Retinal pigment epithelial cell (primary cell): ENCODE results near the gene SDF2L1.
"Not testable (repeated sequence)": the region's sequence is repeated elsewhere in the genome, so short reads cannot be mapped to it uniquely, and the experiment has no call there.

ENCODE experiments used
- DNase-seq: peaks from one replicate; pipeline ENCODE4 v3.0.0-alpha.2; 2010; ENCODE audit warnings: low read depth
- H3K4me3 ChIP-seq: 2 replicates; pipeline ENCODE4 v1.5.1; 2011; ENCODE audit warnings: mild to moderate bottlenecking, low read length, control low read depth, moderate library complexity
- TF ChIP-seq, protein P1 (sequence below): conservative IDR thresholded peaks from 2 replicates; pipeline ENCODE4 v1.5.1; 2011; ENCODE audit warnings: low read depth, low read length, control low read depth, inconsistent platforms

The SDF2L1 gene

DNA sequence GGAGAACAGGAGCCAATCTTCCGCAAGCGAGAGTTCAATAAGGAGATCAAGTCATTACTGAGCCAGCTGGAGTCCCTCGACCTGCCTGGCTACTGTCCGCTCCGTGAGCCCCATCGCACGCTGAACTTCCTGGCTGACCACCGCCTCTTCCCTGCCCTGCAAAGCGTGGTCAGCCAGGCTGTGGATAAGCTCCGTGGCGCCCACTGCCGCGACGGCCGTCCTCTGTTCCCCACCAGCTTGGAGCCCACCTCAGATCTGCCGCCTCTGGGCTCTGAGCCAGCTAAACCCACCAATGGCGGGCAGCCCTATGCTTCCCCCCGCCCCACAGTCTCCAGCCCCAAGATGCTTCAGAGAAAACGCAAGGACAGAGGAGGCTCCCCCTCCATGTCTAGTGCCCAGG, 7.3 kb upstream of the SDF2L1 start:
- DNase-seq: no peak
- TF ChIP-seq, protein P1, sequence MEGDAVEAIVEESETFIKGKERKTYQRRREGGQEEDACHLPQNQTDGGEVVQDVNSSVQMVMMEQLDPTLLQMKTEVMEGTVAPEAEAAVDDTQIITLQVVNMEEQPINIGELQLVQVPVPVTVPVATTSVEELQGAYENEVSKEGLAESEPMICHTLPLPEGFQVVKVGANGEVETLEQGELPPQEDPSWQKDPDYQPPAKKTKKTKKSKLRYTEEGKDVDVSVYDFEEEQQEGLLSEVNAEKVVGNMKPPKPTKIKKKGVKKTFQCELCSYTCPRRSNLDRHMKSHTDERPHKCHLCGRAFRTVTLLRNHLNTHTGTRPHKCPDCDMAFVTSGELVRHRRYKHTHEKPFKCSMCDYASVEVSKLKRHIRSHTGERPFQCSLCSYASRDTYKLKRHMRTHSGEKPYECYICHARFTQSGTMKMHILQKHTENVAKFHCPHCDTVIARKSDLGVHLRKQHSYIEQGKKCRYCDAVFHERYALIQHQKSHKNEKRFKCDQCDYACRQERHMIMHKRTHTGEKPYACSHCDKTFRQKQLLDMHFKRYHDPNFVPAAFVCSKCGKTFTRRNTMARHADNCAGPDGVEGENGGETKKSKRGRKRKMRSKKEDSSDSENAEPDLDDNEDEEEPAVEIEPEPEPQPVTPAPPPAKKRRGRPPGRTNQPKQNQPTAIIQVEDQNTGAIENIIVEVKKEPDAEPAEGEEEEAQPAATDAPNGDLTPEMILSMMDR: no peak
- no peak overlapping the region for H3K4me3 ChIP-seq

- no peak overlapping the region for H3K4me3 ChIP-seq
- TF ChIP-seq, protein P1: no peak
- no peak for DNase-seq
These were observed 6.2 kb upstream of the SDF2L1 start for GRCh38 chr22:21635771-21636510.

DNA sequence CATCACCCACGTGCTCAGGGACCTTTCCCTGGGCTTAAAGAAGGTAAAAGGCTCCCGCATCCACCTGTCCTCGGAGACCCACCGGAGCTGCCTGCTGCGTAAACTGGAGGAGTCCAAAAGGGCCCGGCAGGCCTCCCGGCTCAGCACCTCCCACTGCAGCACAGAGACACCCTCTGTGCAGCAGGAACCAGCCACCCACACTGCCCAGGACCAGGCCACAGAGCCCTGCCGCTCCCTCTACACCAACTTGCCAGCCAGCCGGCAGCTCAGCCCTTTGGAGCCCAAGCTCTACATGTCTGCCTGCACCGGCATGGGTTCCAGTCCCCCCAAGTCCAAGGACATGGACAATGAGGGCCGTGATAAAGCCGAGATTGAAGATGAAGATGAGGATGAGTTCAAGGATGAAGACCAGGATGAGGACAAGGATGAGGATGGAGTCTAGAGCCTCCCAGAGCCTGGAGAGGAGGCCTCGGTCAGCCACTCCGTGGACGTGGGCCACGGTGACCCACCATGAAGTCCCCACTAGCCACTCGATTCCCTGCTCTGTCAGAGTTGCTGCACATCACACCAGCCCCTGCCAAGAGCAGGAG, 5.4 kb upstream of the SDF2L1 start:
- no peak for DNase-seq
- no peak overlapping the region for H3K4me3 ChIP-seq
- TF ChIP-seq, protein P1: no peak

DNA sequence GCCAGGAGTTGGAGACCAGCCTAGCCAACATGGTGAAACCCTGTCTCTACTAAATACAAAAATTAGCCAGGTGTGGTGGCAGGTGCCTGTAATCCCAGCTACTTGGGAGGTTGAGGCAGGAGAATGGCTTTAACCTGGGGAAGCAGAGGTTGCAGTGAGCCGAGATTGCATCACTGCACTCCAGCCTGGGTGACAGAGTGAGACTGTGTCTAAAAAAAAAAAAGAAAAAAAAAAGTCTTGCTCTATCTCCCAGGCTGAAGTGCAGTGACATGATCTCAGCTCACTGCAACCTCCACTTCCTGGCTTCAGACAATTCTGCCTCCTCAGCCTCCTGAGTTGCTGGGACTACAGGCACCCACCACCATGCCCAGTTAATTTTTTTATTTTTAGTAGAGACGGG, 4.7 kb upstream of the SDF2L1 start:
- DNase-seq: not testable (repeated sequence)

DNA sequence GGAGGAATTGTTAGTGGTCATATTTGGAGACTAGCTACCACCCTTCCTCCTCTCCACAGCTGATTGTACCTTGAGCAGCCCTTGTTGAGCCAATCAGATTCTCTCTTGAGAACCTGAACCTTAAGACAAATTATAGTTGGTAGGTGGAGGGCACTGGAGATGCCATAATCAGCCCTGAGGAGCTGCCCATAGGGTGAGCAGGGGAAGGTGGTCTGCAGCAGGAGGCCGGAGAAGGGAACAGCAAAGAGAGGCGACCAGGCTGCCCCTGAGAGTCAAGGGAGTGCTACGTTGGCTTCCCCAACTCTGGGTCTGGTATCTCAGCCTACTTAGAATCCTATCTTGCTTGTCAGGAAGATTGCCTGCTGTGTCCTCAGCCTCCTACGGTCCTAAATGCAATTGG, 2.7 kb upstream of the SDF2L1 start:
- no peak overlapping the region for H3K4me3 ChIP-seq
- TF ChIP-seq, protein P1: no peak
- DNase-seq: no peak

More for the DNA sequence above, 4.7 kb upstream of the SDF2L1 start:
- H3K4me3 ChIP-seq: not testable (repeated sequence)

- no peak overlapping the region for H3K4me3 ChIP-seq
- DNase-seq: no peak
- TF ChIP-seq, protein P1: no peak
These were observed 1.3 kb upstream of the SDF2L1 start for GRCh38 chr22:21640810-21641209.

DNA sequence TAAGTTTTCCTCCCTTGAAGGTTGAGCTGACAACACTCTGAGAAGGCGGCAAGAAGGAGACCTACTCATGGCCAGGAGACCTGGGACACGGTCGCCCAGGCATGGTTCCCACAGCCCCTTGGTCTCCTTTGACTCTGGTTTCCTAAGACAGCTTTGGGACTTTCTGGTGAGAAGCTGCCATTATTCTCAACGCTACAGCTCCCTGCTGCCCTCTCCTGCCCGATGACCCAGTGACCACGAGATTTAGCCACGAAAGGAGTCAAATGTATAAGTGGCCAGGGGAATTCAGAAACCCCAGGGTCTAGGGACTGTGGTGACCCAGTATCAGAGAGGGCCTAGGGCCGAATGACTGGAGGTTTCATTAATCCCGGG, 699 bp upstream of the SDF2L1 start:
- TF ChIP-seq, protein P1: peak; percentile 62
- peak overlapping the region; percentile 63 for H3K4me3 ChIP-seq
- DNase-seq: no peak
